H9 (cell line): ENCODE measurements around the gene SPINT3. TPM values are rescaled to one million over a fixed set of nuclear protein-coding genes. Genes with fewer than 3 reads are reported as not detected.

ENCODE experiments used
- DNase-seq: peaks from one replicate; pipeline ENCODE4 v3.0.0-alpha.2; 2017
- H2AFZ ChIP-seq: one replicate; pipeline ENCODE4 v1.6.1; 2013; ENCODE audit warnings: mild to moderate bottlenecking, low read length, control low read depth, moderate library complexity
- H2AK5ac ChIP-seq: 2 replicates; pipeline ENCODE4 v1.6.1; 2013; ENCODE audit warnings: low read length, control low read depth, mixed read lengths; ENCODE audit not compliant: insufficient read length
- H2BK120ac ChIP-seq: one replicate; pipeline ENCODE4 v1.6.1; 2013; ENCODE audit warnings: low read depth, mild to moderate bottlenecking, low read length, control low read depth, inconsistent platforms; ENCODE audit not compliant: poor library complexity, severe bottlenecking
- H2BK12ac ChIP-seq: 2 replicates; pipeline ENCODE4 v1.6.1; 2013; ENCODE audit warnings: low read length, control low read depth, mixed read lengths, low read depth; ENCODE audit not compliant: insufficient read length
- H2BK15ac ChIP-seq: 2 replicates; pipeline ENCODE4 v1.6.1; 2013; ENCODE audit warnings: low read depth, low read length, control low read depth
- H2BK20ac ChIP-seq: one replicate; pipeline ENCODE4 v1.6.1; 2013; ENCODE audit warnings: low read depth, mild to moderate bottlenecking, low read length, control low read depth, inconsistent platforms; ENCODE audit not compliant: poor library complexity, severe bottlenecking
- H2BK5ac ChIP-seq: 2 replicates; pipeline ENCODE4 v1.6.1; 2013; ENCODE audit warnings: low read length, control low read depth, mixed read lengths; ENCODE audit not compliant: insufficient read length
- H3K14ac ChIP-seq: 2 replicates; pipeline ENCODE4 v1.6.1; 2013; ENCODE audit warnings: low read length, control low read depth; ENCODE audit not compliant: insufficient read depth
- H3K18ac ChIP-seq: 2 replicates; pipeline ENCODE4 v1.6.1; 2013; ENCODE audit warnings: low read depth, mild to moderate bottlenecking, mixed read lengths, low read length, control low read depth; ENCODE audit not compliant: insufficient read length
- H3K23ac ChIP-seq: 2 replicates; pipeline ENCODE4 v1.6.1; 2013; ENCODE audit warnings: low read length, control low read depth, mixed read lengths, low read depth; ENCODE audit not compliant: insufficient read length
- H3K23me2 ChIP-seq: 2 replicates; pipeline ENCODE4 v1.6.1; 2013; ENCODE audit warnings: low read depth, mild to moderate bottlenecking, mixed read lengths, low read length, control low read depth; ENCODE audit not compliant: insufficient read length, poor library complexity, severe bottlenecking
- H3K27ac ChIP-seq: 2 replicates; pipeline ENCODE4 v1.5.1; 2013; ENCODE audit warnings: low read length, control low read depth, mixed read lengths, low read depth; ENCODE audit not compliant: insufficient read length
- H3K27me3 ChIP-seq: 2 replicates; pipeline ENCODE4 v1.6.1; 2013; ENCODE audit warnings: low read length, control low read depth, inconsistent platforms; ENCODE audit not compliant: insufficient read depth
- H3K4ac ChIP-seq: 2 replicates; pipeline ENCODE4 v1.6.1; 2013; ENCODE audit warnings: low read depth, mild to moderate bottlenecking, control low read depth, inconsistent platforms, low read length, moderate library complexity
- H3K4me1 ChIP-seq: 2 replicates; pipeline ENCODE4 v1.6.1; 2013; ENCODE audit warnings: low read length, control low read depth, inconsistent platforms; ENCODE audit not compliant: insufficient read depth
- H3K4me2 ChIP-seq: 2 replicates; pipeline ENCODE4 v1.6.1; 2013; ENCODE audit warnings: low read length, control low read depth, mixed read lengths; ENCODE audit not compliant: insufficient read length, insufficient read depth
- H3K56ac ChIP-seq: 2 replicates; pipeline ENCODE4 v1.6.1; 2013; ENCODE audit warnings: low read depth, mild to moderate bottlenecking, mixed read lengths, low read length, control low read depth; ENCODE audit not compliant: insufficient read length
- H3K79me1 ChIP-seq: 2 replicates; pipeline ENCODE4 v1.6.1; 2013; ENCODE audit warnings: low read depth, mild to moderate bottlenecking, moderate library complexity, low read length, control low read depth, inconsistent platforms; ENCODE audit not compliant: insufficient read depth, poor library complexity, severe bottlenecking
- H3K79me2 ChIP-seq: 2 replicates; pipeline ENCODE4 v1.6.1; 2013; ENCODE audit warnings: low read length, control low read depth, inconsistent platforms; ENCODE audit not compliant: insufficient read depth
- H3K9ac ChIP-seq: 2 replicates; pipeline ENCODE4 v1.6.1; 2013; ENCODE audit warnings: low read length, control low read depth, mixed read lengths; ENCODE audit not compliant: insufficient read length; ENCODE audit errors: extremely low read depth
- H3K9me3 ChIP-seq: one replicate; pipeline ENCODE4 v1.6.1; 2013; ENCODE audit warnings: low read depth, low read length, inconsistent platforms; ENCODE audit not compliant: control insufficient read depth
- H3T11ph ChIP-seq: one replicate; pipeline ENCODE4 v1.6.1; 2013; ENCODE audit warnings: mild to moderate bottlenecking, low read length, control low read depth, inconsistent platforms
- H4K20me1 ChIP-seq: one replicate; pipeline ENCODE4 v1.6.1; 2013; ENCODE audit not compliant: control insufficient read depth, insufficient read length, insufficient read depth
- H4K5ac ChIP-seq: 2 replicates; pipeline ENCODE4 v1.6.1; 2013; ENCODE audit warnings: low read depth, mild to moderate bottlenecking, mixed read lengths, low read length, control low read depth; ENCODE audit not compliant: insufficient read length
- H4K8ac ChIP-seq: replicated peaks from 2 replicates; pipeline ENCODE4 v1.6.1; 2013; ENCODE audit warnings: low read length, control low read depth, mixed read lengths, low read depth; ENCODE audit not compliant: insufficient read length
- H4K91ac ChIP-seq: 2 replicates; pipeline ENCODE4 v1.6.1; 2013; ENCODE audit warnings: low read depth, mild to moderate bottlenecking, moderate library complexity, mixed read lengths, low read length, control low read depth; ENCODE audit not compliant: insufficient read length
- H3K27ac Mint-ChIP-seq, 3 experiments: 2 replicates in 2 of 3; 3 replicates in 1 of 3; pipeline ENCODE4 v1.8.0; 2020 to 2021; ENCODE audit warnings: mixed read lengths in 3 of 3, mild to moderate bottlenecking in 1 of 3, moderate library complexity in 1 of 3
- H3K27me3 Mint-ChIP-seq: 2 replicates; pipeline ENCODE4 v1.8.0; 2021; ENCODE audit warnings: low read depth, mild to moderate bottlenecking, moderate library complexity, mixed read lengths
- H3K36me3 Mint-ChIP-seq, 3 experiments: 2 replicates in 2 of 3; 3 replicates in 1 of 3; pipeline ENCODE4 v1.8.0; 2020 to 2021; ENCODE audit warnings: low read depth in 3 of 3, mixed read lengths in 3 of 3; ENCODE audit not compliant: insufficient read depth in 1 of 3
- H3K4me1 Mint-ChIP-seq, 2 experiments: 2 replicates each; pipeline ENCODE4 v1.8.0; 2020; ENCODE audit warnings: mixed read lengths in 2 of 2
- H3K4me3 Mint-ChIP-seq, 2 experiments: 2 replicates in 1 of 2; 3 replicates in 1 of 2; pipeline ENCODE4 v1.8.0; 2020 to 2021; ENCODE audit warnings: mild to moderate bottlenecking in 2 of 2, mixed read lengths in 2 of 2, moderate library complexity in 1 of 2
- H3K9me3 Mint-ChIP-seq, 2 experiments: 2 replicates in 1 of 2; 3 replicates in 1 of 2; pipeline ENCODE4 v1.8.0; 2020; ENCODE audit warnings: mild to moderate bottlenecking in 2 of 2, mixed read lengths in 2 of 2, moderate library complexity in 1 of 2
- WGBS: extraction: QIAGEN DNeasy Blood & Tissue Kit; methylation state at CpG from one replicate; pipeline ENCODE4 v1.1.7; 2013; ENCODE audit warnings: missing lambda C conversion rate, low lambda C conversion rate, mixed read lengths; ENCODE audit not compliant: insufficient read length; ENCODE audit errors: extremely low coverage; 5-methylcytosine and 5-hydroxymethylcytosine counted together
- total RNA-seq: library from RNA; stranded (reverse); gene quantifications from 2 replicates; pipeline ENCODE4 v1.2.1, GENCODE V29; 2021
- TF ChIP-seq, protein P1 (sequence below): fragments of 200-600 bp; sonication (generic); conservative IDR thresholded peaks from 3 replicates; pipeline ENCODE4 v1.8.0; 2021; ENCODE audit warnings: antibody characterized with exemption, mild to moderate bottlenecking

SPINT3 gene
- total RNA-seq, 1 experiment from 2014 or later: not detected

DNA sequence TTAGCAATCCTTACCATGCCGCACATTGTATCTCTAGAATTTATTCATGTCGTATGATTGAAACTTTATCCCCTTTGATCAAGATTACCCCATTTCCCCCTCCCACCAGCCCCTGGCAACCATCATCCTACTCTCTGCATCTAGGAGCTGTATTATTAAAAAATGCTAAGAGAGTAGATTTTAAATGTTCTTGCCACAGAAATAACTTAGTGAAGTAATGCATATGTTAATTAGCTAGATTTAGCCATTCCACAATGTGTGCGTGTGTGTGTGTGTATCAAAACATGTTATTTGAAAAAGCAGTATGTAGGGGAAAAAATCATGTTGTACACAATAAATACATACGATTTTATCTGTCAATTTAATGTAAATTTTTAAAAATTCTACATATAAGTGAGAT is 11.9 kb upstream of the SPINT3 start:
- Histone ChIP-seq H3K4me1 (no peaks in the 10 kb centered on the region), H2BK12ac (no peak overlapping the region), H3K27ac (no peak overlapping the region), H3K9me3 (no peaks in the 10 kb centered on the region), H3K4me2 (no peak overlapping the region), H3K18ac (no peak overlapping the region), H3K56ac (no peak overlapping the region), H3K79me2 (no peaks in the 10 kb centered on the region), H3K9ac (no peak overlapping the region), H3K4ac (no peak overlapping the region), H2AK5ac (no peak overlapping the region), H3K23me2 (no peaks in the 10 kb centered on the region), H3K14ac (no peak overlapping the region), H2BK15ac (no peak overlapping the region), H3K79me1 (no peaks in the 10 kb centered on the region), H2BK20ac (no peak overlapping the region), H4K20me1 (no peaks in the 10 kb centered on the region), H4K8ac (no peak overlapping the region), H2BK5ac (no peak overlapping the region), H3T11ph (no peak overlapping the region), H4K91ac (no peak overlapping the region), H2BK120ac (no peak overlapping the region), H2AFZ (no peak overlapping the region), H3K23ac (no peak overlapping the region), H4K5ac (no peak overlapping the region), H3K27me3 (no peaks in the 10 kb centered on the region)
- Mint-ChIP-seq H3K27ac (no peak overlapping the region), H3K9me3 (no peaks in the 10 kb centered on the region), H3K4me3 (no peak overlapping the region), H3K4me1 (no peaks in the 10 kb centered on the region), H3K36me3 (no peaks in the 10 kb centered on the region), H3K27me3 (peaks cover 18% of the 10 kb centered on the region)
- DNase-seq: no peak
- TF ChIP-seq, protein P1, sequence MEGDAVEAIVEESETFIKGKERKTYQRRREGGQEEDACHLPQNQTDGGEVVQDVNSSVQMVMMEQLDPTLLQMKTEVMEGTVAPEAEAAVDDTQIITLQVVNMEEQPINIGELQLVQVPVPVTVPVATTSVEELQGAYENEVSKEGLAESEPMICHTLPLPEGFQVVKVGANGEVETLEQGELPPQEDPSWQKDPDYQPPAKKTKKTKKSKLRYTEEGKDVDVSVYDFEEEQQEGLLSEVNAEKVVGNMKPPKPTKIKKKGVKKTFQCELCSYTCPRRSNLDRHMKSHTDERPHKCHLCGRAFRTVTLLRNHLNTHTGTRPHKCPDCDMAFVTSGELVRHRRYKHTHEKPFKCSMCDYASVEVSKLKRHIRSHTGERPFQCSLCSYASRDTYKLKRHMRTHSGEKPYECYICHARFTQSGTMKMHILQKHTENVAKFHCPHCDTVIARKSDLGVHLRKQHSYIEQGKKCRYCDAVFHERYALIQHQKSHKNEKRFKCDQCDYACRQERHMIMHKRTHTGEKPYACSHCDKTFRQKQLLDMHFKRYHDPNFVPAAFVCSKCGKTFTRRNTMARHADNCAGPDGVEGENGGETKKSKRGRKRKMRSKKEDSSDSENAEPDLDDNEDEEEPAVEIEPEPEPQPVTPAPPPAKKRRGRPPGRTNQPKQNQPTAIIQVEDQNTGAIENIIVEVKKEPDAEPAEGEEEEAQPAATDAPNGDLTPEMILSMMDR: no peak
- WGBS: no CpG with 5 or more reads among the region's 4 CpGs
